SK-N-SH (cell line): ENCODE results near the gene METTL23.

Experiments
- EP300 ChIP-seq, 2 experiments: IDR thresholded peaks; 2 replicates each; pipeline versions ENCODE4 v1.4.0 to v1.6.1; 2012; ENCODE audit warnings: borderline replicate concordance in 1 of 2, low read depth in 1 of 2, low read length in 1 of 2
- POLR2AphosphoS5 ChIP-seq: IDR thresholded peaks from 2 replicates; pipeline ENCODE4 v1.6.1; 2012; ENCODE audit warnings: low read depth, low read length
- RAD21 ChIP-seq: IDR thresholded peaks from 2 replicates; pipeline ENCODE4 v1.6.1; 2012; ENCODE audit warnings: mild to moderate bottlenecking, low read length
- RFX5 ChIP-seq: IDR thresholded peaks from 2 replicates; pipeline ENCODE4 v1.6.1; 2012; ENCODE audit warnings: mild to moderate bottlenecking, improper control_type of control experiment, low read length
- SMC3 ChIP-seq: IDR thresholded peaks from 2 replicates; pipeline ENCODE4 v1.6.1; 2012; ENCODE audit warnings: low read depth, low read length, improper control_type of control experiment
- TF ChIP-seq, protein P1 (sequence below): fragments of 200-600 bp; sonication (generic); IDR thresholded peaks from 2 replicates; pipeline ENCODE4 v1.6.1; 2017; ENCODE audit warnings: antibody characterized with exemption, mild to moderate bottlenecking, moderate library complexity
- TF ChIP-seq, protein P2 (sequence below): fragments of 150-350 bp; IDR thresholded peaks from 2 replicates; pipeline ENCODE4 v1.6.1; 2017; ENCODE audit warnings: antibody characterized with exemption, low read length, low read depth, borderline replicate concordance
- TF ChIP-seq, protein P3 (sequence below): IDR thresholded peaks from 2 replicates; pipeline ENCODE4 v1.6.1; 2012; ENCODE audit warnings: mild to moderate bottlenecking, low read depth, low read length, moderate library complexity

DNA sequence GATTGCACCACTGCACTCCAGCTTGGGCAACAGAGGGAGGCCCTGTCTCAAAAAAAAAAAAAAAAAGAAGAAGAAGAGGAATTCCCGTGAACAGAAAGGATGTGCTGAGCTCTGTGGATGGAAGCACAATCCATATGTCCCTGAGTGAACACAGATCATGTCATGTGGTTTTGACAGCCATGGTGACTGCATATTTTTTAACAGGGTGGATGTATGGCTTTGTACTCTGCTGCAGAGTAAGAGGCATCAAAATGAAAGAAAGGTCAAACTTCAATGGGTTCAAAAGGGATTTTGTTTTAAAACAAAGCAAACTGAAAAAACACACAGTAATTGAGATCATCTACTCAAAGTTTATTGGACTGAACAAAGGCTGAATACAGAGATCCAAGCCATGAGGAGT lies 47.4 kb upstream of the METTL23 start:
- no peak for TF ChIP-seq POLR2AphosphoS5
- TF ChIP-seq, protein P1, sequence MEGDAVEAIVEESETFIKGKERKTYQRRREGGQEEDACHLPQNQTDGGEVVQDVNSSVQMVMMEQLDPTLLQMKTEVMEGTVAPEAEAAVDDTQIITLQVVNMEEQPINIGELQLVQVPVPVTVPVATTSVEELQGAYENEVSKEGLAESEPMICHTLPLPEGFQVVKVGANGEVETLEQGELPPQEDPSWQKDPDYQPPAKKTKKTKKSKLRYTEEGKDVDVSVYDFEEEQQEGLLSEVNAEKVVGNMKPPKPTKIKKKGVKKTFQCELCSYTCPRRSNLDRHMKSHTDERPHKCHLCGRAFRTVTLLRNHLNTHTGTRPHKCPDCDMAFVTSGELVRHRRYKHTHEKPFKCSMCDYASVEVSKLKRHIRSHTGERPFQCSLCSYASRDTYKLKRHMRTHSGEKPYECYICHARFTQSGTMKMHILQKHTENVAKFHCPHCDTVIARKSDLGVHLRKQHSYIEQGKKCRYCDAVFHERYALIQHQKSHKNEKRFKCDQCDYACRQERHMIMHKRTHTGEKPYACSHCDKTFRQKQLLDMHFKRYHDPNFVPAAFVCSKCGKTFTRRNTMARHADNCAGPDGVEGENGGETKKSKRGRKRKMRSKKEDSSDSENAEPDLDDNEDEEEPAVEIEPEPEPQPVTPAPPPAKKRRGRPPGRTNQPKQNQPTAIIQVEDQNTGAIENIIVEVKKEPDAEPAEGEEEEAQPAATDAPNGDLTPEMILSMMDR: no peak
- TF ChIP-seq EP300 (IDR thresholded peaks at IDR 0.05; ENCODE audit: borderline replicate concordance in 1 of 2, low read depth in 1 of 2, low read length in 1 of 2): no peak
- TF ChIP-seq SMC3: no peak
- TF ChIP-seq, protein P2, sequence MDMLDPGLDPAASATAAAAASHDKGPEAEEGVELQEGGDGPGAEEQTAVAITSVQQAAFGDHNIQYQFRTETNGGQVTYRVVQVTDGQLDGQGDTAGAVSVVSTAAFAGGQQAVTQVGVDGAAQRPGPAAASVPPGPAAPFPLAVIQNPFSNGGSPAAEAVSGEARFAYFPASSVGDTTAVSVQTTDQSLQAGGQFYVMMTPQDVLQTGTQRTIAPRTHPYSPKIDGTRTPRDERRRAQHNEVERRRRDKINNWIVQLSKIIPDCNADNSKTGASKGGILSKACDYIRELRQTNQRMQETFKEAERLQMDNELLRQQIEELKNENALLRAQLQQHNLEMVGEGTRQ: no peak
- no peak for TF ChIP-seq RAD21
- TF ChIP-seq RFX5: no peak
- TF ChIP-seq, protein P3, sequence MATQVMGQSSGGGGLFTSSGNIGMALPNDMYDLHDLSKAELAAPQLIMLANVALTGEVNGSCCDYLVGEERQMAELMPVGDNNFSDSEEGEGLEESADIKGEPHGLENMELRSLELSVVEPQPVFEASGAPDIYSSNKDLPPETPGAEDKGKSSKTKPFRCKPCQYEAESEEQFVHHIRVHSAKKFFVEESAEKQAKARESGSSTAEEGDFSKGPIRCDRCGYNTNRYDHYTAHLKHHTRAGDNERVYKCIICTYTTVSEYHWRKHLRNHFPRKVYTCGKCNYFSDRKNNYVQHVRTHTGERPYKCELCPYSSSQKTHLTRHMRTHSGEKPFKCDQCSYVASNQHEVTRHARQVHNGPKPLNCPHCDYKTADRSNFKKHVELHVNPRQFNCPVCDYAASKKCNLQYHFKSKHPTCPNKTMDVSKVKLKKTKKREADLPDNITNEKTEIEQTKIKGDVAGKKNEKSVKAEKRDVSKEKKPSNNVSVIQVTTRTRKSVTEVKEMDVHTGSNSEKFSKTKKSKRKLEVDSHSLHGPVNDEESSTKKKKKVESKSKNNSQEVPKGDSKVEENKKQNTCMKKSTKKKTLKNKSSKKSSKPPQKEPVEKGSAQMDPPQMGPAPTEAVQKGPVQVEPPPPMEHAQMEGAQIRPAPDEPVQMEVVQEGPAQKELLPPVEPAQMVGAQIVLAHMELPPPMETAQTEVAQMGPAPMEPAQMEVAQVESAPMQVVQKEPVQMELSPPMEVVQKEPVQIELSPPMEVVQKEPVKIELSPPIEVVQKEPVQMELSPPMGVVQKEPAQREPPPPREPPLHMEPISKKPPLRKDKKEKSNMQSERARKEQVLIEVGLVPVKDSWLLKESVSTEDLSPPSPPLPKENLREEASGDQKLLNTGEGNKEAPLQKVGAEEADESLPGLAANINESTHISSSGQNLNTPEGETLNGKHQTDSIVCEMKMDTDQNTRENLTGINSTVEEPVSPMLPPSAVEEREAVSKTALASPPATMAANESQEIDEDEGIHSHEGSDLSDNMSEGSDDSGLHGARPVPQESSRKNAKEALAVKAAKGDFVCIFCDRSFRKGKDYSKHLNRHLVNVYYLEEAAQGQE: no peak
